BJ (cell line): ENCODE measurements around the gene KRT13. TPM values are rescaled to one million over a fixed set of nuclear protein-coding genes. Genes with fewer than 3 reads are reported as not detected.
"Not testable (repeated sequence)": the region's sequence is repeated elsewhere in the genome, so short reads cannot be mapped to it uniquely, and the experiment has no call there.

ENCODE experiments used
- CTCF ChIA-PET: fragments of 350-600 bp; formaldehyde crosslinking; extraction: SDS; loops from one replicate; lab custom pipeline; 2021; ENCODE audit warnings: antibody characterized with exemption, inconsistent platforms; lab: Yijun Ruan, JAX
- POLR2A ChIA-PET: fragments of 300-600 bp; sonication (Branson Sonifier 250); formaldehyde crosslinking; extraction: SDS; loops from one replicate; lab custom pipeline; 2021; ENCODE audit warnings: antibody characterized with exemption; lab: Charles Lee
- DNase-seq: peaks from one replicate; pipeline ENCODE4 v3.0.0-alpha.2; 2011; ENCODE audit warnings: low read depth
- H3K27me3 ChIP-seq: 2 replicates; pipeline ENCODE4 v1.6.0; 2011; ENCODE audit warnings: low read length; ENCODE audit not compliant: control insufficient read depth, insufficient read depth
- H3K36me3 ChIP-seq: 2 replicates; pipeline ENCODE4 v1.5.1; 2011; ENCODE audit warnings: low read length; ENCODE audit not compliant: control insufficient read depth, insufficient read depth
- H3K4me3 ChIP-seq: 2 replicates; pipeline ENCODE4 v1.5.1; 2011; ENCODE audit warnings: low read depth, mild to moderate bottlenecking, control low read depth, low read length
- CTCF ChIP-seq: IDR thresholded peaks from 2 replicates; pipeline ENCODE4 v1.5.1; 2011; ENCODE audit warnings: low read depth, mild to moderate bottlenecking, control low read depth, inconsistent platforms, low read length, moderate library complexity; ENCODE audit not compliant: insufficient read depth
- polyA plus RNA-seq: library from polyadenylated mRNA; depleted of rRNA; stranded (reverse); fragments of >200 nt; gene quantifications from 2 replicates; pipeline ENCODE4 v1.2.3, GENCODE V29; 2011

The KRT13 gene
- polyA plus RNA-seq, 1 experiment: 0.27 TPM

GRCh38 chr17:41546819-41547218 lies 41.4 kb upstream of the KRT13 start:
- POLR2A ChIA-PET: no interaction called here
- CTCF ChIA-PET: interaction anchor here (2.8 to 14.4 kb wide), 4 partner anchors 12 to 224 kb away, joined by 10 to 343 read pairs (median 137); no protein-coding TSS in a partner anchor

DNA sequence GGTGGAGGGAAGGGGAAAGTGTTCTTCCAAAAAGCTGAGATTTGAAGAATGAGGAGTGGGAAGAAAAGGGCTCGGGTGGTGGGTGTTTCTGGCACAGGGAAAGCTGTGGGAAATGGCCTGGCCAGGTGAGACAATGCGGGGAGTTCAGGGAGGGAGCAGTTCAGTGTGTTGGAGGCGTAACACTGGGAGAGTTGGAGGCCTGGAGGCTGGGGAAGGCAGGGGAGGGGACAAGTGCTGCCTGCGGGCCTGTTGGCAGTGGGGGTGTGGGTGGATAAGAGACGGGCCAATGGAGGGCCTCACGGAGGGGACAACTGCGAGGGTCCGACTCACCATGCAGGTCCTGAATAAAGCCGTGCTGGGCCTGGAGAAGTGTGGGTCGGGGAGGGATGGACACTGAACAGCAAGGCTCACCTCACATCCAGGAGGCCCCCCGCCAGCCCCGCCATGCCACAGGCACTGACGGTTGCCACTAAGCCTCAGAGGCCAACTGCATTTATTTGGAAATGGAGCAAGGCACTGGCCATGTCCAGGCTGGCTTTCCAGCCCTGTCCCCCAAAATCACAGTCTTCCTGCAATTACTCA lies 40.5 kb upstream of the KRT13 start:
- CTCF ChIA-PET: interaction anchor here (10.5 kb wide), 1 partner anchor 118 kb away, joined by 243 read pairs; no protein-coding TSS in a partner anchor
- no peaks in the 10 kb centered on the region for H3K36me3 ChIP-seq
- POLR2A ChIA-PET: no interaction called here
- DNase-seq: no peak
- no peak for TF ChIP-seq CTCF
- H3K4me3 ChIP-seq: no peak overlapping the region
- H3K27me3 ChIP-seq: no peaks in the 10 kb centered on the region

More at GRCh38 chr17:41546819-41547218, 41.4 kb upstream of the KRT13 start:
- no peak for DNase-seq
- no peaks in the 10 kb centered on the region for H3K27me3 ChIP-seq
- no peak overlapping the region for H3K4me3 ChIP-seq
- no peak for TF ChIP-seq CTCF
- H3K36me3 ChIP-seq: no peaks in the 10 kb centered on the region

GRCh38 chr17:41544935-41545334 lies 39.5 kb upstream of the KRT13 start:
- no peaks in the 10 kb centered on the region for H3K27me3 ChIP-seq
- no peak for TF ChIP-seq CTCF
- H3K36me3 ChIP-seq: no peaks in the 10 kb centered on the region
- DNase-seq: no peak
- ChIA-PET POLR2A (no interaction called here), CTCF (interaction anchor here (0.8 to 1.3 kb wide), 6 partner anchors 14 to 688 kb away, joined by 3 to 7 read pairs (median 4); no protein-coding TSS in a partner anchor)
- H3K4me3 ChIP-seq: no peak overlapping the region

- ChIA-PET POLR2A (no interaction called here), CTCF (interaction anchor here (0.8 to 1.3 kb wide), 6 partner anchors 14 to 688 kb away, joined by 3 to 7 read pairs (median 4); no protein-coding TSS in a partner anchor)
- Histone ChIP-seq H3K36me3 (no peaks in the 10 kb centered on the region), H3K4me3 (no peak overlapping the region), H3K27me3 (no peaks in the 10 kb centered on the region)
- no peak for DNase-seq
- no peak for TF ChIP-seq CTCF
Measured at GRCh38 chr17:41544491-41544892, 39.1 kb upstream of the KRT13 start.

DNA sequence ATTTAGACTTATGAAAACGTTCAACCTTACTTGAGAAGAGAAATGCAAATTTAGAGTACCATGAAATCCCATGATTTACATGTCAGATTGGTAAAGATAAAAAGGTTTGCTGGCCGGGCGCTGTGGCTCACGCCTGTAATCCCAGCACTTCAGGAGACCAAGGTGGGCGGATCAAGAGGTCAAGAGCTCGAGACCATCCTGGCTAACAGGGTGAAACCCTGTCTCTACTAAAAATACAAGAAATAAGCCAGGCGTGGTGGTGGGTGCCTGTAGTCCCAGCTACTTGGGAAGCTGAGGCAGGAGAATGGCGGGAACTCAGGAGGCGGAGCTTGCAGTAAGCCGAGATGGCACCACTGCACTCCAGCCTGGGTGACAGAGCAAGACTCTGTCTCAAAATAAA lies 37.4 kb upstream of the KRT13 start:
- H3K4me3 ChIP-seq, POLR2A ChIA-PET, H3K36me3 ChIP-seq, H3K27me3 ChIP-seq, DNase-seq: not testable (repeated sequence)
- CTCF ChIA-PET: interaction anchor here (0.6 to 1.3 kb wide), 3 partner anchors 9 to 469 kb away, joined by 3 to 4 read pairs (median 4); no protein-coding TSS in a partner anchor
